T-cell (primary cell): ENCODE results near the gene PGLYRP2. TPM values are rescaled to one million over a fixed set of nuclear protein-coding genes. Genes with fewer than 3 reads are reported as not detected.

Experiments
- ATAC-seq, 4 experiments: fragments of 200-7000 bp in 3 of 4; fragments of 150-1000 bp in 1 of 4; cut with Tn5 transposase; replicated peaks in 1 of 4; 1 replicate in 3 of 4; 2 replicates in 1 of 4; pipeline ENCODE4 v1.10.0; 2021; ENCODE audit warnings: moderate library complexity in 3 of 4, mild to moderate bottlenecking in 2 of 4, moderate number of reproducible peaks in 1 of 4
- CTCF ChIA-PET, 2 donors: fragments of 300-600 bp; sonication (Branson Sonifier 250); formaldehyde crosslinking; loops; one replicate each; lab custom pipeline; 2022; ENCODE audit warnings: antibody characterized with exemption in 2 of 2; lab: Charles Lee
- POLR2A ChIA-PET, 2 donors: fragments of 300-600 bp; sonication (Branson Sonifier 250); formaldehyde crosslinking; loops; one replicate each; lab custom pipeline; 2022; ENCODE audit warnings: antibody characterized with exemption in 2 of 2; lab: Charles Lee
- DNase-seq, 35 experiments: peaks; one replicate each; pipeline versions ENCODE4 v3.0.0 to v3.0.0-alpha.2; 2013 to 2023
- H3K27ac ChIP-seq: one replicate; pipeline ENCODE4 v1.5.1; 2013; ENCODE audit warnings: low read length
- H3K27me3 ChIP-seq, 2 experiments: replicated peaks in 1 of 2; 1 replicate in 1 of 2; 2 replicates in 1 of 2; pipeline versions ENCODE4 v1.6.1 to v1.7.0; 2013; ENCODE audit warnings: low read length in 1 of 2, mixed read lengths in 1 of 2; ENCODE audit not compliant: control insufficient read depth in 2 of 2, insufficient read depth in 2 of 2; ENCODE audit errors: extremely low read depth in 1 of 2
- H3K36me3 ChIP-seq, 2 donors: 1 replicate in 1 of 2; 2 replicates in 1 of 2; pipeline versions ENCODE4 v1.6.1 to v1.7.0; 2013; ENCODE audit warnings: low read length in 1 of 2; ENCODE audit not compliant: control insufficient read depth in 2 of 2, insufficient read depth in 1 of 2; ENCODE audit errors: extremely low read depth in 1 of 2
- H3K4me1 ChIP-seq, 2 experiments: 1 replicate in 1 of 2; 2 replicates in 1 of 2; pipeline versions ENCODE4 v1.6.1 to v1.7.0; 2013; ENCODE audit warnings: low read length in 2 of 2, mixed read lengths in 1 of 2; ENCODE audit not compliant: insufficient read depth in 2 of 2, control insufficient read depth in 1 of 2; ENCODE audit errors: extremely low read depth in 1 of 2
- H3K4me3 ChIP-seq, 2 donors: 1 replicate in 1 of 2; 2 replicates in 1 of 2; pipeline versions ENCODE4 v1.5.1 to v1.7.0; 2013; ENCODE audit warnings: mild to moderate bottlenecking in 2 of 2, low read length in 1 of 2, moderate library complexity in 1 of 2; ENCODE audit not compliant: control insufficient read depth in 1 of 2; ENCODE audit errors: extremely low read depth in 1 of 2
- H3K9me3 ChIP-seq: 2 replicates; pipeline ENCODE4 v1.7.0; 2013
- H3K27ac Mint-ChIP-seq, 2 donors: one replicate each; pipeline ENCODE4 v1.8.0; 2020 to 2021; ENCODE audit warnings: mild to moderate bottlenecking in 2 of 2, mixed read lengths in 2 of 2
- H3K27me3 Mint-ChIP-seq, 2 donors: one replicate each; pipeline ENCODE4 v1.8.0; 2021 to 2022; ENCODE audit warnings: mixed read lengths in 2 of 2
- H3K36me3 Mint-ChIP-seq: one replicate; pipeline ENCODE4 v1.8.0; 2021; ENCODE audit warnings: mixed read lengths
- H3K4me1 Mint-ChIP-seq, 3 donors: one replicate each; pipeline ENCODE4 v1.8.0; 2020 to 2022; ENCODE audit warnings: mixed read lengths in 3 of 3, mild to moderate bottlenecking in 1 of 3
- H3K4me3 Mint-ChIP-seq, 3 donors: one replicate each; pipeline ENCODE4 v1.8.0; 2020 to 2022; ENCODE audit warnings: mild to moderate bottlenecking in 3 of 3, mixed read lengths in 3 of 3, moderate library complexity in 3 of 3
- H3K9me3 Mint-ChIP-seq, 3 donors: one replicate each; pipeline ENCODE4 v1.8.0; 2020 to 2022; ENCODE audit warnings: mixed read lengths in 3 of 3
- WGBS: methylation state at CpG from one replicate; pipeline ENCODE4 v1.1.5; 2013; ENCODE audit warnings: missing lambda C conversion rate; ENCODE audit not compliant: insufficient coverage; 5-methylcytosine and 5-hydroxymethylcytosine counted together
- total RNA-seq, 35 experiments: library from RNA in 6 of 35; stranded (reverse) in 6 of 35; fragments of 120-200 nt in 1 of 35; gene quantifications; one replicate each; pipeline versions ENCODE4 v1.2.1 to v1.2.4 and lab custom pipeline; 2013 to 2026

The PGLYRP2 gene
- total RNA-seq, 5 donors from 2014 or later (not counting 1 experiment from before 2014, with no cell fraction given): 0.13 to 1.3 (median 0.72) TPM

DNA sequence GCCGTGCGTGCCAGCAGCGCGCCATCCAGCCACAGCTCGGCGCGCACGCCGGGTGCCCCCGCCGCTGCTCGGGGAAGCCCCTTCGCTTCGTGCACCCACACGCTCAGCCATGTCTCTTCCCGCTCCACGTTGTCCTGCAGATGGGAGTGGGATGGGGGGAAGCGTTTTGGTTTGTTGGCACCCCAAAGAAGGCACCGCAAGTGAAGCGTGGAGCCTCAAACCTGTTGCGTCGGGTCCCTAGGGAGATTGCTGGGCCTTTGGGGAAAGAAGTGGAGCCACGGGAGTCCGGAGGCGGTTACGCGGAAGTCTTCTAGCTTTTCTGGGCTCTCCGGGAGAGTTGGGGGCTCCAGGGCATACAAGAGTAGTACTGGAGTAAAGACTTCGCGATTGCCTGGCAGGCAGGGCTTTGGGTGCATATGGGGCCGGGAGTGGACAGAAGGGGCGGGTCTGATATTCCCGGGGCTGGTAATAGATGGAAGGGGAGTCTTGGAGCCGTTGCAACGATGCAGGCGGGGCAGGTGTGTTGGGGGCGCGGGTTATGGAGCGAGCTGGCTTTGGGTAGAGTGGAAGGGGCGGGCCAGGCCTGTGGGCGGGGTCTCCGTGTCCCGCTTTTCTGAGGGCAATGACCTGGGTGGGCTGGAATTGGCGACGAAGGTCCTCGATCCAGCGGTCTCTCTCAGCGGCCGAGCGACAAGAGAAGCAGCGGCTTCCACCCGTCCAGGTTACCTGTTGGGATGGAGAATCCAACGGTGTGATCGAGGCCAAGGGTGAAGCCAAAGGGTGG lies 21.4 kb downstream of the PGLYRP2 start:
- no peaks in the 10 kb centered on the region for H3K9me3 Mint-ChIP-seq
- no peak overlapping the region for H3K27ac Mint-ChIP-seq
- H3K4me1 Mint-ChIP-seq: peaks cover 34 to 46% (median 42%) of the 10 kb centered on the region in 3 donors
- Histone ChIP-seq H3K27me3 (peaks cover 0 to under 1% of the 10 kb centered on the region in 2 experiments), H3K27ac (no peak overlapping the region), H3K4me1 (peaks cover 10 to 65% of the 10 kb centered on the region in 2 experiments), H3K9me3 (no peaks in the 10 kb centered on the region), H3K4me3 (no peak overlapping the region), H3K36me3 (peaks cover 40 to 82% of the 10 kb centered on the region in 2 donors)
- DNase-seq (no peak), ATAC-seq (no peak)
- WGBS: 97% methylated on average over 49 of the region's 54 CpGs
- H3K27me3 Mint-ChIP-seq: no peaks in the 10 kb centered on the region
- peaks cover 42% of the 10 kb centered on the region for H3K36me3 Mint-ChIP-seq
- CTCF ChIA-PET: no interaction called here
- POLR2A ChIA-PET: no interaction called here
- H3K4me3 Mint-ChIP-seq: no peak overlapping the region

DNA sequence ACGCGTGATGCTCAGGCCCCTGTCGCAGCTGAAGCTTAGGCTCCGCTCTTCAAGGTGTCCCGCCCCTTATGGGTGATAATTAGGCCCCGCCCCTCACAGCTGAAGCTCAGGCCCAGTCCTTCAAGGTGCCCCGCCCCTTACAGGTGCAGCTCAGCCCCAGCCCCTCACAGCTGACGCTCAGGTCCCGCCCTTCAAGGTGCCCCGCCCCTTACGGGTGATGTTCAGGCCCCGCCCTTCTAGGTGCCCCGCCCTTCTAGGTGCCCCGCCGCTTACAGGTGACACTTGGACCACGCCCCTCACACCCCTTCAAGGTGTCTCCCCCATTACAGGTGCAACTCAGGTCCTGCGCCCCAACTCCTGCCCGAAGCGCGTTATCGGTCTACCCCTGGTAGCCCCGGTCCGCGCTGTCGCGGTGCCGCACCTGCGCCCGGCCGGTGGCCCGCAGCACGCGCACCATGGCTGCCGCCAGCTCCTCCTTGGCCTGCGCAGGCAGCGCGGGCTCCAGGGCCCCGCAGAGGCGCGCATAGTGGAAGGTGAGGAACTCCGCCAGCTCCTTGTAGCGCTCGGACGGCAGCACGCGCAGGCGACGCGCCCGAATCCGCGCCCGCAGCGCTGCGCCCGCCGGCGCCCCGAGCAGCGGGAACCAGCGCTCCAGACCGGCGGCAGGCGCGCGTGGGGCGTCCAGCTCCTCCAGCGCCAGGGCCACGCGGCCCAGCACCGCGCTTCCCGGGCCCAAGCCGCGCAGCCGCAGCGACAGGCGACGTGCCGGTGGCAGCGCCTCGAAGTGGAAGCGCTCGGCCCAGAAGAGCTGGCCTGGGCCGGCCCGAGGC lies 22.2 kb downstream of the PGLYRP2 start:
- Mint-ChIP-seq H3K27ac (peak overlapping the region in 1 of 2 donors; percentile 22), H3K4me3 (no peak overlapping the region), H3K9me3 (no peaks in the 10 kb centered on the region), H3K27me3 (no peaks in the 10 kb centered on the region), H3K4me1 (peaks cover 27 to 38% (median 35%) of the 10 kb centered on the region in 3 donors), H3K36me3 (peaks cover 43% of the 10 kb centered on the region)
- Histone ChIP-seq H3K27ac (no peak overlapping the region), H3K4me3 (no peak overlapping the region), H3K36me3 (peaks cover 44 to 89% of the 10 kb centered on the region in 2 donors), H3K4me1 (peaks cover 8 to 62% of the 10 kb centered on the region in 2 experiments), H3K27me3 (peaks cover 0 to 2% of the 10 kb centered on the region in 2 experiments), H3K9me3 (no peaks in the 10 kb centered on the region)
- WGBS: 98% methylated on average over 81 of the region's 86 CpGs
- DNase-seq (no peak), ATAC-seq (no peak)
- ChIA-PET POLR2A (interaction anchor here in 1 of 2 donors (1.1 kb wide), 1 partner anchor 38 kb away, joined by 3 read pairs; the partner anchor contains the start of gene AKAP8L), CTCF (interaction anchor here in 1 of 2 donors (0.7 to 1.3 kb wide), 2 partner anchors 38 to 78 kb away, joined by 3 read pairs; partner anchors contain the start of genes AKAP8 and AKAP8L)

DNA sequence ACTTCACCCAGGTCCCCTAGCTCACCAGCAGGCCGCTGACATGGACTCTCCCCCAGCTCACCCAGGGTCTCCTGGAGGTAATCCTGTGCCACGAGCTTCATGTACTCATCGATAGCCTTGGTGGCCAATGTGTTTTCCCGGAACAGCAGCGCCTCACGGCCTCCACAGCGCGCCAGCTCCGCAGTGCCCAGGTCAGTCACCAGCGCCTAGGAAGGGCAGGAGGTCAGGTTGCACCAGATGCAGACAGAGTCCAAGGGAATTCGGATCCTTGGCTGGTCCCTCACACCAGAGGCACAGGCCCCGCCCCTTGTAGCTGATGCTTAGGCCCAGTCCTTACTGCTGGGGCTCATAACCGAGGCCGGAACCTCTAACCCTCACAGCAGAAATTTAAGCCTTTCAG lies 22.9 kb downstream of the PGLYRP2 start:
- Mint-ChIP-seq H3K4me1 (peaks cover 22 to 34% (median 29%) of the 10 kb centered on the region in 3 donors), H3K9me3 (no peaks in the 10 kb centered on the region), H3K27me3 (no peaks in the 10 kb centered on the region), H3K27ac (peak overlapping the region in 1 of 2 donors; percentile 22), H3K36me3 (peaks cover 44% of the 10 kb centered on the region), H3K4me3 (no peak overlapping the region)
- ChIA-PET POLR2A (interaction anchor here in 1 of 2 donors (1.1 kb wide), 1 partner anchor 38 kb away, joined by 3 read pairs; the partner anchor contains the start of gene AKAP8L), CTCF (interaction anchor here (0.7 to 1.3 kb wide), 3 partner anchors 11 to 77 kb away, joined by 3 read pairs; partner anchors contain the start of genes AKAP8 (in 1 of the 2) and AKAP8L (in 1 of the 2))
- H3K27me3 ChIP-seq: peaks cover 0 to 2% of the 10 kb centered on the region in 2 experiments
- peaks cover 46 to 89% of the 10 kb centered on the region in 2 donors for H3K36me3 ChIP-seq
- peaks cover 1 to 60% of the 10 kb centered on the region in 2 experiments for H3K4me1 ChIP-seq
- WGBS: 95% methylated on average over 14 of the region's 14 CpGs
- DNase-seq (no peak), ATAC-seq (no peak)
- no peak overlapping the region for H3K4me3 ChIP-seq
- no peaks in the 10 kb centered on the region for H3K9me3 ChIP-seq
- H3K27ac ChIP-seq: no peak overlapping the region

DNA sequence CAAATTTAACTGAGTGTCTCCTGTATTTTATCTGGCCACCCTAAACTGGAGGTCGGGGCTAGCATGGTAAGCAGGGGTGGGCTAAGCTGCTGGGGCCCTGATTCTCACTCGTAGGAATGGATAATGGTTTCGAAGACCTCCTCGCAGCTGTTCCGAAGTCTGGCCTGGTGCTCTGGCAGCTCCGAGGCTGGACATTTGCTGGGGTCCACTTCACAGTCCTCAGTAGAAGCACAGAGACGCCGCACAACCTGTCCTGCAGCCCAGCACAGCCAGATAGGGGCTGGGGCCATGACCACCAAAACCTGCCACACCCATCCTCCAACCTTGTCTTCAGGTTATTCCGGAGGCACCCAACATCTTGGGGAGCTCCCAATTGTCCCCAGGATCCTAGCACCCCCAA lies 23.3 kb downstream of the PGLYRP2 start:
- no peak for ATAC-seq

DNA sequence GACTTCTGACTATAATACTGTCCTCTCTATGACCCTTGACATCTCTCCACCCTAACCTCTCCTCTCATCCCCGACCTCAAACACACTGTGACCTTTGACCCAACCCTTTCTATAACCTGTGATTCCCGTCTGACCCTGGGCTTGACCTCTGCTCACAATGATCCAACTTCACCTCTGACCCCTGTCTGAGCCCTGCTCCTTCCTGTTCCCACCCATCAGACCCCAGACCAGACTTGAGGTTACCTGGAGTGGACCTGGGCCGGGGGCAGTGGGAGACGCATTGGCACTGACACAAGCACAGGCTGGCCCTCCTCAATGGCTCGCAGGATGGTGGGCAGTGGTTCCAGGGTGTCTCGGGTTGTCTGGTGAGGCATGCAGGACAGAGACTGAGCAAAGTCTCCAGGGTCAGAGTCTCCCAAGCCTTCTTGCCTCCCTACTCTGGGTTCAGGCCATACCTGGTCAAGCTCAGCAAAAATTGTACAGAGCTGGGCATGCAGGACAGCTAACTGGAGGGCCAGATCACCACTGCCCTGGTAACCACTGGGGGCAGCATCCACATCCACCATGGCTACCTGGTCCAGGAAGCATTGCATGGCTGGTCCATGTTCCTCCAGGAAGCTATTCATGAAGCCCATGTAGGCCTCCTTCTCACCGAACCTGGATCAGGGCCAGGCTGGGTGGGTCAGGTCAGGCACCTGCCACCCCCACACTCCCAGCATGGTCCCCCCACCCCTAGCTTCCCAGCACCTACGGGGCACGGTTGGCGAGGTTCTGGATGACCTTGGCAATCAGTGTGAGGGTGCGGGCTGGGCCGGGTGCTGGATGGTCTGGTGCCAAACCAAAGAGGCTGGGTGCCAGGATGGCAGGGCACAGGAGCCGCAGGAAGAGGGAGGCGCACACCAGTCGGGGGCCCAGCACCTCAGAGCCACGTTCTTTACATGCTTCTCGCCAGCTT lies 25.1 kb downstream of the PGLYRP2 start:
- WGBS: 91% methylated on average over 14 of the region's 17 CpGs
- ATAC-seq (no peak), DNase-seq (no peak)
- H3K27ac ChIP-seq: no peak overlapping the region
- POLR2A ChIA-PET: interaction anchor here in 1 of 2 donors (0.6 kb wide), 1 partner anchor 9 kb away, joined by 10 read pairs; no protein-coding TSS in a partner anchor
- peaks cover 34 to 72% of the 10 kb centered on the region in 2 donors for H3K36me3 ChIP-seq
- peaks cover 0 to 2% of the 10 kb centered on the region in 2 experiments for H3K27me3 ChIP-seq
- H3K4me1 Mint-ChIP-seq: peaks cover 26 to 35% (median 31%) of the 10 kb centered on the region in 3 donors
- no peaks in the 10 kb centered on the region for H3K27me3 Mint-ChIP-seq
- H3K27ac Mint-ChIP-seq: peak overlapping the region; percentile 45 to 79
- CTCF ChIA-PET: no interaction called here
- no peaks in the 10 kb centered on the region for H3K9me3 ChIP-seq
- H3K36me3 Mint-ChIP-seq: peaks cover 37% of the 10 kb centered on the region
- H3K4me1 ChIP-seq: peaks cover 0 to 47% of the 10 kb centered on the region in 2 experiments
- no peak overlapping the region for H3K4me3 ChIP-seq
- no peak overlapping the region for H3K4me3 Mint-ChIP-seq
- no peaks in the 10 kb centered on the region for H3K9me3 Mint-ChIP-seq

More for the DNA sequence above, 23.3 kb downstream of the PGLYRP2 start:
- DNase-seq: no peak
- Mint-ChIP-seq H3K36me3 (peaks cover 48% of the 10 kb centered on the region), H3K9me3 (no peaks in the 10 kb centered on the region), H3K4me1 (peaks cover 24 to 36% (median 31%) of the 10 kb centered on the region in 3 donors), H3K4me3 (no peak overlapping the region), H3K27me3 (no peaks in the 10 kb centered on the region), H3K27ac (no peak overlapping the region)
- Histone ChIP-seq H3K27ac (no peak overlapping the region), H3K4me1 (peaks cover 0 to 55% of the 10 kb centered on the region in 2 experiments), H3K9me3 (no peaks in the 10 kb centered on the region), H3K4me3 (no peak overlapping the region), H3K36me3 (peaks cover 46 to 89% of the 10 kb centered on the region in 2 donors), H3K27me3 (peaks cover 0 to 2% of the 10 kb centered on the region in 2 experiments)
- ChIA-PET POLR2A (interaction anchor here in 1 of 2 donors (1.1 kb wide), 1 partner anchor 37 kb away, joined by 3 read pairs; the partner anchor contains the start of gene AKAP8L), CTCF (interaction anchor here (0.7 to 1.3 kb wide), 3 partner anchors 11 to 76 kb away, joined by 3 read pairs; partner anchors contain the start of genes AKAP8 (in 1 of the 2) and AKAP8L (in 1 of the 2))
- 94% methylated on average over 8 of the region's 9 CpGs for WGBS
